Activated B cell treated with CpG ODN at 0.5 μM for 24 hours (primary cell): ENCODE measurements around the gene UPK2. TPM values are rescaled to one million over a fixed set of nuclear protein-coding genes. Genes with fewer than 3 reads are reported as not detected.
"Not testable (repeated sequence)": the region's sequence is repeated elsewhere in the genome, so short reads cannot be mapped to it uniquely, and the experiment has no call there.

Experiments used
- ATAC-seq: fragments of 200-7000 bp; cut with Tn5 transposase; one replicate; pipeline ENCODE4 v1.10.0; 2021; ENCODE audit warnings: low read depth, mild to moderate bottlenecking, moderate library complexity
- CTCF ChIA-PET: fragments of 350-600 bp; sonication (Branson Sonifier 250); formaldehyde crosslinking; loops from one replicate; lab custom pipeline; 2021; ENCODE audit warnings: antibody characterized with exemption; lab: Charles Lee
- POLR2A ChIA-PET: fragments of 350-600 bp; sonication (Branson Sonifier 250); formaldehyde crosslinking; loops from one replicate; lab custom pipeline; 2021; ENCODE audit warnings: antibody characterized with exemption; lab: Charles Lee
- DNase-seq: peaks from one replicate; pipeline ENCODE4 v3.0.0; 2022
- H3K27ac Mint-ChIP-seq: one replicate; pipeline ENCODE4 v1.8.0; 2020; ENCODE audit warnings: mixed read lengths
- H3K27me3 Mint-ChIP-seq: one replicate; pipeline ENCODE4 v1.8.0; 2021; ENCODE audit warnings: mixed read lengths
- H3K36me3 Mint-ChIP-seq: one replicate; pipeline ENCODE4 v1.8.0; 2021; ENCODE audit warnings: low read depth, mixed read lengths
- H3K4me1 Mint-ChIP-seq: one replicate; pipeline ENCODE4 v1.8.0; 2021; ENCODE audit warnings: mixed read lengths
- H3K4me3 Mint-ChIP-seq: one replicate; pipeline ENCODE4 v1.8.0; 2020; ENCODE audit warnings: mild to moderate bottlenecking, mixed read lengths
- H3K9me3 Mint-ChIP-seq: one replicate; pipeline ENCODE4 v1.8.0; 2020; ENCODE audit warnings: mixed read lengths
- intact Hi-C: fragments of 100-400 bp; cut with micrococcal nuclease; formaldehyde crosslinking; loops from one replicate; pipeline ENCODE4 v1.15.1; 2024
- total RNA-seq: library from RNA; stranded (reverse); gene quantifications from 2 replicates; pipeline ENCODE4 v1.2.3, GENCODE V29; 2022
- TF ChIP-seq, protein P1 (sequence below): fragments of 200-600 bp; IDR thresholded peaks from one replicate; pipeline ENCODE4 v1.8.0; 2022; ENCODE audit warnings: antibody characterized with exemption, mild to moderate bottlenecking

Gene UPK2
- total RNA-seq, 1 donor from 2014 or later = 0.27 TPM

DNA sequence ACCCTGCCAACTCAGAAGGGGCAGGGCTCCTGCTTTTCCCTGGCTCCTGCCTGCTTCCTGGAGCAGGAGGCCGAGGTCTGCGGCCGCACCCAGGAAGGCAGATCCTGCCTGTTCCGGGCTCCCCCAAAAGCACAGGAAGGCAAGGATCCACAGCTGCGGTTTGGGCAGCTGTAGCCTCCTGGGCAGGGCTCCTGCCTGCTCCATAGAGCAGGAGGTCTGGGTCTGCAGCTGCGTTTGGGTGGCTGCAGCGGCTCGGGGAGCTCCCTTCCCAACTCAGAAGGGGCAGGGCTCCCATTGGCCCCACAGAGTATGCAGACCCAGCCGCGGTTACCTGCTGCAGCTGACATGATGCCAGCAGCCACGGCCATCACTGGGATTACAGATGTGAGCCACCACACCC lies 5.5 kb downstream of the UPK2 start:
- DNase-seq (no peak), ATAC-seq (no peak)
- no peaks in the 10 kb centered on the region for H3K36me3 Mint-ChIP-seq
- H3K27me3 Mint-ChIP-seq = peaks cover 9% of the 10 kb centered on the region
- ChIA-PET POLR2A (interaction anchor here (0.6 kb wide), 2 partner anchors 19 to 215 kb away, joined by 3 to 8 read pairs; no protein-coding TSS in a partner anchor), CTCF (interaction anchor here (0.7 kb wide), 1 partner anchor 345 kb away, joined by 4 read pairs; no protein-coding TSS in a partner anchor)
- TF ChIP-seq, protein P1, sequence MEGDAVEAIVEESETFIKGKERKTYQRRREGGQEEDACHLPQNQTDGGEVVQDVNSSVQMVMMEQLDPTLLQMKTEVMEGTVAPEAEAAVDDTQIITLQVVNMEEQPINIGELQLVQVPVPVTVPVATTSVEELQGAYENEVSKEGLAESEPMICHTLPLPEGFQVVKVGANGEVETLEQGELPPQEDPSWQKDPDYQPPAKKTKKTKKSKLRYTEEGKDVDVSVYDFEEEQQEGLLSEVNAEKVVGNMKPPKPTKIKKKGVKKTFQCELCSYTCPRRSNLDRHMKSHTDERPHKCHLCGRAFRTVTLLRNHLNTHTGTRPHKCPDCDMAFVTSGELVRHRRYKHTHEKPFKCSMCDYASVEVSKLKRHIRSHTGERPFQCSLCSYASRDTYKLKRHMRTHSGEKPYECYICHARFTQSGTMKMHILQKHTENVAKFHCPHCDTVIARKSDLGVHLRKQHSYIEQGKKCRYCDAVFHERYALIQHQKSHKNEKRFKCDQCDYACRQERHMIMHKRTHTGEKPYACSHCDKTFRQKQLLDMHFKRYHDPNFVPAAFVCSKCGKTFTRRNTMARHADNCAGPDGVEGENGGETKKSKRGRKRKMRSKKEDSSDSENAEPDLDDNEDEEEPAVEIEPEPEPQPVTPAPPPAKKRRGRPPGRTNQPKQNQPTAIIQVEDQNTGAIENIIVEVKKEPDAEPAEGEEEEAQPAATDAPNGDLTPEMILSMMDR = no peak
- H3K27ac Mint-ChIP-seq = no peak overlapping the region
- H3K9me3 Mint-ChIP-seq = no peaks in the 10 kb centered on the region
- intact Hi-C loops = no loop called here
- no peak overlapping the region for H3K4me3 Mint-ChIP-seq
- H3K4me1 Mint-ChIP-seq = no peaks in the 10 kb centered on the region

DNA sequence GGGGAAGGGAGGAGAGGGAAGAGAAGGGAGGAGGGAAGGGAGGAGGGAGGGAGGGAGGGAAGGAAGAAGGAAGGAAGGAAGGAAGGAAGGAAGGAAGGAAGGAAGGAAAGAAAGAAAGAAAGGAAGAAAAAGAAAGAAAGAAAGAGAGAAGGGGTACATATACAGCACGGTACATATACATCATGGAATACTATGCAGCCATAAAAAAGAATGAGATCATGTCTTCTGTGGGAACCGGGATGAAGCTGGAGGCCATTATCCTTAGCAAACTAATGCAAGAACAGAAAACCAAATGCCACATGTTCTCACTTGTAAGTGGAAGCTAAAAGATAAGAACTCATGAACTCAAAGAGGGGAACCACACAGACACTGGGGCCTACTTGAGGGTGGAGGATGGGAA lies 13.4 kb downstream of the UPK2 start:
- H3K4me1 Mint-ChIP-seq, H3K27me3 Mint-ChIP-seq, CTCF ChIA-PET, DNase-seq, H3K27ac Mint-ChIP-seq, H3K9me3 Mint-ChIP-seq, H3K36me3 Mint-ChIP-seq, ATAC-seq, POLR2A ChIA-PET, intact Hi-C loops, H3K4me3 Mint-ChIP-seq: not testable (repeated sequence)

DNA sequence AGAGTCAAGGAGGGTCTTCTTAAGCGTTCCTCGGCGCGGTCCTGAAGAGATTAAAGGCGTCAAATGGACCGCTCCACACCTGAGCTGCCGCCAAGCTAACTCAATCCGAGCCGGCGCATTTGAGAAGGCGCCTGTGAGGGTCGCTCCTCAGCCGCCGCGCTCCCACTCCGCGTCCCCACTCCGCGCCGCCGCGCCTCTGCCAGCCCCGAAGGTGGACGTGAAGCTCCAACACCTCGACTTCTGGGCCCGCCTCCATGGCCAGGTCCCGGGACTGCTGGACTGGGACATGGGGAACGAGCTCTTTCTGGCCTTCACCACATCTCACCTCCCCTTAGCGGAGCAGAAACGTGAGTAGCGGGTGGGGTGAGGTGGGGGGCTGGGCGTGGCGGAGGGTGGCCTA lies 15.5 kb downstream of the UPK2 start, which contains the start of gene FOXR1:
FOXR1 (plus strand) TSS at position 116 of the 400 bp plus-strand sequence; CDS start at position 287, 171 bp downstream.
- no peaks in the 10 kb centered on the region for H3K9me3 Mint-ChIP-seq
- H3K4me3 Mint-ChIP-seq = no peak within 1 kb of the TSS
- H3K27ac Mint-ChIP-seq = no peak within 1 kb of the TSS
- peaks cover 24% of the 10 kb centered on the region for H3K27me3 Mint-ChIP-seq
- intact Hi-C loops = no loop called here
- no peaks in the 10 kb centered on the region for H3K4me1 Mint-ChIP-seq
- no peak for DNase-seq
- ATAC-seq = no peak
- CTCF ChIA-PET = no interaction called here
- POLR2A ChIA-PET = no interaction called here
- TF ChIP-seq, protein P1 = no peak
- no peaks in the 10 kb centered on the region for H3K36me3 Mint-ChIP-seq

DNA sequence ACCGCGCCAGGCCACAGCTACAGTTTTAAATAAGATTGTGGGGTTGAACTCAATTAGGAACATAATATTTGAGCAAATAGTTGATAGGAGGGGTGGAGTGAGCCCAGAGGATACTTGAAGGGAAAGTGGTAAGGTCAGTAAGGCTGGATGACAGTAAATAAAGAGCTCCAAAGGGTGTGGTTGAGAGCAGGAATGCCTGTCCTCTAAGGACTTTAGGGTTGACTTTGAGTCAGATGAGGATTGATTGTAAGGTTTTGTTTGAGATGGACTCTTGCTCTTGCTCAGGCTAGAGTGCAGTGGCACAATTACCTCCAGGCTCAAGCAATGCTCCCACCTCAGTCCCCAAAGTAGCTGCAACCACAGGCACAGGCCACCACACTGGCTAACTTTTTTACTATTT lies 17.9 kb downstream of the UPK2 start:
- no peak overlapping the region for H3K4me3 Mint-ChIP-seq
- no peak for DNase-seq
- intact Hi-C loops = no loop called here
- ChIA-PET CTCF (no interaction called here), POLR2A (no interaction called here)
- no peaks in the 10 kb centered on the region for H3K9me3 Mint-ChIP-seq
- H3K27me3 Mint-ChIP-seq = peaks cover 31% of the 10 kb centered on the region
- no peaks in the 10 kb centered on the region for H3K36me3 Mint-ChIP-seq
- no peak for ATAC-seq
- H3K4me1 Mint-ChIP-seq = no peaks in the 10 kb centered on the region
- H3K27ac Mint-ChIP-seq = no peak overlapping the region
- TF ChIP-seq, protein P1 = no peak

DNA sequence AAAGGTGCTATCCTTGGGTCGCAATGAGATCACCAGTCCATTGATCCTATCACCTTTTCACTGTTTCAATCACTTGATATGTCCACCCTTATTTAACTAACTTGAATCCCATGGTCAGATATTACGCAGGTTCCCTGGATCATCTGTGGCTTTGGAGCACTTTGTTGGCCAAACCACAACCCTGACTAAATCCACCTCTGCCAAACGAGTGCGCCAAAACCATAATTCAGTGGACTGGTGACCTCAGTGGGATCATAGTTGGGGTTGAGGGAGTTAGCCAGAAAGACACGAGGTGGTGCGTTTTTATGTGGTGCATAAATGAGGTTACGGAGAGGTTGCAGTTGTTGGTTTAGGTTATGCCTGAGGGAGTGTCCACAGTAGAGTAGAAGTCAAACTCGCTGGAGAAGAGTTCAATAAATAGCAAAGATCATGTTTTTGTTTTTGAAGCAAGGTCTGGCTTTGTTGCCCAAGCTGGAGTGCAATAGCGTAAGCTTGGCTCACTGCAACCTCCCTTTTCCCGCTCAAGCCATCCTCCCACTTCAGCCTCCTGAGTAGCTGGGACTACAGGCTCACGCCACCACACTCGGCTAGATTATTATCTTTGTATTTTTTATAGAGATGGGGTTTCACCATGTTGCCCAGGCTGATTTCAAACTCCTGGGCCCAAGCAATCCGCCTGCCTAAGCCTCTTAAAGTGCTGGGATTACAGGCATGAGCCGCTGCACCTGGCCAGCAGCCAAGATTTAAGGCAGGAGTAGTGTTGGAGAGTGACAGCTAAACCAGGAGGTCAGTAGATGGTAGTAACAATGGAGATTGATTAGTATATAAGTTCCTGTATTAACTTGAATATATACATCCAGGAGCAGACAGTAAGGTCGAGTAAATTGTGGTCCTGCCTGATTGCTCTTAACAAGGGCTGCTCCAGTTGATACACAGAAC lies 19.9 kb downstream of the UPK2 start:
- no peaks in the 10 kb centered on the region for H3K4me1 Mint-ChIP-seq
- intact Hi-C loops = no loop called here
- ATAC-seq (no peak), DNase-seq (no peak)
- peaks cover 25% of the 10 kb centered on the region for H3K27me3 Mint-ChIP-seq
- POLR2A ChIA-PET = no interaction called here
- CTCF ChIA-PET = no interaction called here
- no peaks in the 10 kb centered on the region for H3K9me3 Mint-ChIP-seq
- H3K27ac Mint-ChIP-seq = no peak overlapping the region
- no peak overlapping the region for H3K4me3 Mint-ChIP-seq
- TF ChIP-seq, protein P1 = no peak
- no peaks in the 10 kb centered on the region for H3K36me3 Mint-ChIP-seq
